Liver (tissue), 9 donors: ENCODE data around the gene TWIST2. TPM values are rescaled to one million over a fixed set of nuclear protein-coding genes. Genes with fewer than 3 reads are reported as not detected.

Experiments
- DNase-seq: peaks from one replicate; pipeline ENCODE4 v3.0.0-alpha.2; 2017; ENCODE audit warnings: low spot score
- H3K27ac ChIP-seq, 2 donors: one replicate each; pipeline ENCODE4 v1.7.0; 2013; ENCODE audit warnings: inconsistent platforms in 2 of 2, low read length in 2 of 2, control low read depth in 1 of 2, low read depth in 1 of 2, mild to moderate bottlenecking in 1 of 2
- H3K27me3 ChIP-seq, 4 donors: one replicate each; pipeline versions ENCODE4 v1.6.1 to v1.7.0; 2013; ENCODE audit warnings: low read length in 3 of 4, inconsistent platforms in 1 of 4, mild to moderate bottlenecking in 1 of 4, moderate library complexity in 1 of 4; ENCODE audit not compliant: control insufficient read depth in 4 of 4, insufficient read depth in 4 of 4
- H3K36me3 ChIP-seq, 4 donors: one replicate each; pipeline versions ENCODE4 v1.6.1 to v1.7.0; 2013; ENCODE audit warnings: low read length in 3 of 4, mild to moderate bottlenecking in 3 of 4, low read depth in 1 of 4, moderate library complexity in 1 of 4; ENCODE audit not compliant: control insufficient read depth in 4 of 4, insufficient read depth in 3 of 4
- H3K4me1 ChIP-seq, 4 donors: one replicate each; pipeline versions ENCODE4 v1.6.1 to v1.7.0; 2013; ENCODE audit warnings: low read length in 3 of 4, mild to moderate bottlenecking in 3 of 4, moderate library complexity in 1 of 4; ENCODE audit not compliant: control insufficient read depth in 4 of 4, insufficient read depth in 4 of 4
- H3K4me3 ChIP-seq, 3 donors: one replicate each; pipeline versions ENCODE4 v1.6.1 to v1.7.0; 2013; ENCODE audit warnings: low read length in 3 of 3, control low read depth in 1 of 3, low read depth in 1 of 3, mild to moderate bottlenecking in 1 of 3
- H3K9ac ChIP-seq, 2 donors: one replicate each; pipeline ENCODE4 v1.7.0; 2013; ENCODE audit warnings: low read length in 2 of 2, mild to moderate bottlenecking in 2 of 2, moderate library complexity in 2 of 2, control low read depth in 1 of 2, low read depth in 1 of 2
- H3K9me3 ChIP-seq, 4 donors: one replicate each; pipeline versions ENCODE4 v1.6.1 to v1.7.0; 2013; ENCODE audit warnings: low read length in 3 of 4; ENCODE audit not compliant: control insufficient read depth in 4 of 4
- ATF3 ChIP-seq: IDR thresholded peaks from 2 replicates; pipeline ENCODE4 v1.6.1; 2016; ENCODE audit warnings: antibody characterized with exemption
- EGR1 ChIP-seq, 2 donors: IDR thresholded peaks; 2 replicates each; pipeline ENCODE4 v1.6.1; 2016 to 2018; ENCODE audit warnings: antibody characterized with exemption in 2 of 2, low read depth in 2 of 2
- FOXA1 ChIP-seq: IDR thresholded peaks from 2 replicates; pipeline ENCODE4 v1.6.1; 2016; ENCODE audit warnings: antibody characterized with exemption
- GABPA ChIP-seq, 2 donors: IDR thresholded peaks in 1 of 2; conservative IDR thresholded peaks in 1 of 2; 2 replicates each; pipeline ENCODE4 v1.6.1; 2016; ENCODE audit warnings: antibody characterized with exemption in 2 of 2, mild to moderate bottlenecking in 1 of 2, moderate library complexity in 1 of 2
- HNF4G ChIP-seq: IDR thresholded peaks from 2 replicates; pipeline ENCODE4 v1.6.1; 2016; ENCODE audit warnings: antibody characterized with exemption
- MAX ChIP-seq: IDR thresholded peaks from 2 replicates; pipeline ENCODE4 v1.6.1; 2016; ENCODE audit warnings: antibody characterized with exemption
- NR2F2 ChIP-seq: IDR thresholded peaks from 2 replicates; pipeline ENCODE4 v1.6.1; 2016; ENCODE audit warnings: antibody characterized with exemption
- SP1 ChIP-seq: IDR thresholded peaks from 2 replicates; pipeline ENCODE4 v1.6.1; 2018; ENCODE audit warnings: antibody characterized with exemption, mild to moderate bottlenecking
- TAF1 ChIP-seq: conservative IDR thresholded peaks from 2 replicates; pipeline ENCODE4 v1.6.1; 2016; ENCODE audit warnings: antibody characterized with exemption, mild to moderate bottlenecking
- YY1 ChIP-seq: IDR thresholded peaks from 2 replicates; pipeline ENCODE4 v1.6.1; 2016; ENCODE audit warnings: antibody characterized with exemption, mild to moderate bottlenecking
- ZBTB33 ChIP-seq: IDR thresholded peaks from 2 replicates; pipeline ENCODE4 v1.6.1; 2016; ENCODE audit warnings: antibody characterized with exemption
- WGBS: extraction: QIAGEN DNeasy Blood & Tissue Kit; methylation state at CpG from one replicate; pipeline ENCODE4 v1.1.7; 2013; 5-methylcytosine and 5-hydroxymethylcytosine counted together
- polyA plus RNA-seq, 2 donors: library from polyadenylated mRNA; stranded (reverse) in 1 of 2; unstranded in 1 of 2; fragments of 200-250 nt in 1 of 2; fragments of >200 nt in 1 of 2; fragmentation: Nextera tagmentation in 1 of 2; extraction: Ambion mirVana in 1 of 2; gene quantifications; one replicate each; pipeline versions ENCODE4 v1.2.1 to v1.2.3, GENCODE V29; 2013 to 2015
- total RNA-seq, 2 donors: library from RNA; depleted of rRNA; stranded (reverse); fragments of >200 nt; gene quantifications; one replicate each; pipeline ENCODE4 v1.2.3, GENCODE V29; 2014
- TF ChIP-seq, protein P1 (sequence below): fragments of 150-350 bp; IDR thresholded peaks from 2 replicates; pipeline ENCODE4 v1.5.1; 2017; ENCODE audit warnings: improper control_type of control experiment, low read depth, low read length; ENCODE audit not compliant: missing input control
- TF ChIP-seq, protein P2 (sequence below): IDR thresholded peaks from 2 replicates; pipeline ENCODE4 v1.6.1; 2016; ENCODE audit warnings: antibody characterized with exemption, mild to moderate bottlenecking
- donor health status: healthy.
- donor health status: healthy.
- donor health status: healthy.
- donor health status: healthy.
- donor health status: healthy.

Gene TWIST2
- total and polyA plus RNA-seq, 4 donors: 0.17 to 0.20 (median 0.19) TPM; not detected in 1

- TF ChIP-seq, protein P1, sequence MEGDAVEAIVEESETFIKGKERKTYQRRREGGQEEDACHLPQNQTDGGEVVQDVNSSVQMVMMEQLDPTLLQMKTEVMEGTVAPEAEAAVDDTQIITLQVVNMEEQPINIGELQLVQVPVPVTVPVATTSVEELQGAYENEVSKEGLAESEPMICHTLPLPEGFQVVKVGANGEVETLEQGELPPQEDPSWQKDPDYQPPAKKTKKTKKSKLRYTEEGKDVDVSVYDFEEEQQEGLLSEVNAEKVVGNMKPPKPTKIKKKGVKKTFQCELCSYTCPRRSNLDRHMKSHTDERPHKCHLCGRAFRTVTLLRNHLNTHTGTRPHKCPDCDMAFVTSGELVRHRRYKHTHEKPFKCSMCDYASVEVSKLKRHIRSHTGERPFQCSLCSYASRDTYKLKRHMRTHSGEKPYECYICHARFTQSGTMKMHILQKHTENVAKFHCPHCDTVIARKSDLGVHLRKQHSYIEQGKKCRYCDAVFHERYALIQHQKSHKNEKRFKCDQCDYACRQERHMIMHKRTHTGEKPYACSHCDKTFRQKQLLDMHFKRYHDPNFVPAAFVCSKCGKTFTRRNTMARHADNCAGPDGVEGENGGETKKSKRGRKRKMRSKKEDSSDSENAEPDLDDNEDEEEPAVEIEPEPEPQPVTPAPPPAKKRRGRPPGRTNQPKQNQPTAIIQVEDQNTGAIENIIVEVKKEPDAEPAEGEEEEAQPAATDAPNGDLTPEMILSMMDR: no peak
- TF ChIP-seq YY1 (no peak), HNF4G (no peak), MAX (no peak), SP1 (no peak), FOXA1 (no peak), NR2F2 (no peak), ATF3 (no peak)
These were observed 104.5 kb downstream of the TWIST2 start (continued) for GRCh38 chr2:238952261-238952919.

DNA sequence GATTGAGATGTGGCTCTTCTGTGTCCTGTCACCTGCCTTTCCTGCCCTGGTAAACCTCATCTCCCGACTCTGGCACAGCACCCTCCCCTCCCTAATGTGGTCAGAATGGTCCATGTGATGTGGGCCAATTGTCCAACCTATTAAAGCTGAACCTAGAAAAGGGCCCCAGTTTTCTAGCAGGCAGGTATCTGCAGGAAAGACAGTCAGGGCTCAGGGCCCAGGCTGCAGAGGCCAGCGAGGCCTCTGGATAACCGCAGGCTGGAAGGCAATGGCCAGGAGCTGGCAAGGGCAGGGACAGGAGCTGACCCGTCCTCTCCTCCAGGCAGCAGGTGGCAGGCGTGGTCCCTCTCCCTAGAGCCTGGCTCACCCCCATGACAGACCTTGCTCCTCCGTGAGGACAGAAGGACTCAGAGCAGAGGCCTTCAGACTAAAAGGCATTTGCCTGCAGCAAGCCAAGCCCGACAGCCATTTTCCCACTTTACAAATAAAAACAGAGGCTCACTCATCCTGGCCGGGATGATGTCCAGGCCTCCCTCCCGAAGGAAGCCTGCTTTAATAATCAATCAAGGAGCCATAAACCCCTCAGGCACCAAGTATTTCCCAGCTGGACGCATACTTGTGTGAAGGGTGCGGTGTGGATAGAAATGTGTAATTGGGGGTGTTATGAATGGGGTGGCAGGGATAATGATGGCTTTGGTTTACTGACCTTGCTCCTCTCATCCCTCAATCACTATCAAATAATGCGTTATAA is 107.1 kb downstream of the TWIST2 start:
- Histone ChIP-seq H3K9me3 (no peaks in the 10 kb centered on the region), H3K4me1 (no peaks in the 10 kb centered on the region), H3K27me3 (peaks cover 0 to 3% (median 0%) of the 10 kb centered on the region in 4 donors), H3K27ac (no peak overlapping the region), H3K4me3 (no peak overlapping the region), H3K36me3 (no peaks in the 10 kb centered on the region), H3K9ac (no peak overlapping the region)
- DNase-seq: no peak
- TF ChIP-seq ZBTB33 (no peak), FOXA1 (no peak), EGR1 (IDR thresholded peaks at IDR 0.05; ENCODE audit: low read depth in 2 of 2) (no peak), TAF1 (no peak), GABPA (IDR thresholded peaks at IDR 0.05 in 1 of 2, conservative IDR thresholded peaks at IDR 0.05 in 1 of 2) (no peak)
- TF ChIP-seq, protein P2, sequence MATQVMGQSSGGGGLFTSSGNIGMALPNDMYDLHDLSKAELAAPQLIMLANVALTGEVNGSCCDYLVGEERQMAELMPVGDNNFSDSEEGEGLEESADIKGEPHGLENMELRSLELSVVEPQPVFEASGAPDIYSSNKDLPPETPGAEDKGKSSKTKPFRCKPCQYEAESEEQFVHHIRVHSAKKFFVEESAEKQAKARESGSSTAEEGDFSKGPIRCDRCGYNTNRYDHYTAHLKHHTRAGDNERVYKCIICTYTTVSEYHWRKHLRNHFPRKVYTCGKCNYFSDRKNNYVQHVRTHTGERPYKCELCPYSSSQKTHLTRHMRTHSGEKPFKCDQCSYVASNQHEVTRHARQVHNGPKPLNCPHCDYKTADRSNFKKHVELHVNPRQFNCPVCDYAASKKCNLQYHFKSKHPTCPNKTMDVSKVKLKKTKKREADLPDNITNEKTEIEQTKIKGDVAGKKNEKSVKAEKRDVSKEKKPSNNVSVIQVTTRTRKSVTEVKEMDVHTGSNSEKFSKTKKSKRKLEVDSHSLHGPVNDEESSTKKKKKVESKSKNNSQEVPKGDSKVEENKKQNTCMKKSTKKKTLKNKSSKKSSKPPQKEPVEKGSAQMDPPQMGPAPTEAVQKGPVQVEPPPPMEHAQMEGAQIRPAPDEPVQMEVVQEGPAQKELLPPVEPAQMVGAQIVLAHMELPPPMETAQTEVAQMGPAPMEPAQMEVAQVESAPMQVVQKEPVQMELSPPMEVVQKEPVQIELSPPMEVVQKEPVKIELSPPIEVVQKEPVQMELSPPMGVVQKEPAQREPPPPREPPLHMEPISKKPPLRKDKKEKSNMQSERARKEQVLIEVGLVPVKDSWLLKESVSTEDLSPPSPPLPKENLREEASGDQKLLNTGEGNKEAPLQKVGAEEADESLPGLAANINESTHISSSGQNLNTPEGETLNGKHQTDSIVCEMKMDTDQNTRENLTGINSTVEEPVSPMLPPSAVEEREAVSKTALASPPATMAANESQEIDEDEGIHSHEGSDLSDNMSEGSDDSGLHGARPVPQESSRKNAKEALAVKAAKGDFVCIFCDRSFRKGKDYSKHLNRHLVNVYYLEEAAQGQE: no peak
- WGBS: 77% methylated on average over 12 of the region's 12 CpGs
